Myocyte (in vitro differentiated cells): Measurements from ENCODE around the gene TM4SF5. TPM values are rescaled to one million over a fixed set of nuclear protein-coding genes. Genes with fewer than 3 reads are reported as not detected.
A peak's percentile ranks its signal among the peaks of the same experiment; 100 is the strongest.

Experiments
- DNase-seq: peaks from one replicate; pipeline ENCODE4 v3.0.0-alpha.2; 2012; ENCODE audit warnings: low read depth
- polyA plus RNA-seq: library from polyadenylated mRNA; unstranded; fragments of >200 nt; gene quantifications from one replicate; pipeline ENCODE4 v1.2.1, GENCODE V29; 2012; ENCODE audit warnings: missing spikeins
- total RNA-seq: library from RNA; depleted of rRNA; stranded (reverse); fragments of >200 nt; gene quantifications from 2 replicates; pipeline ENCODE4 v1.2.3, GENCODE V29; 2014

TM4SF5 gene, protein sequence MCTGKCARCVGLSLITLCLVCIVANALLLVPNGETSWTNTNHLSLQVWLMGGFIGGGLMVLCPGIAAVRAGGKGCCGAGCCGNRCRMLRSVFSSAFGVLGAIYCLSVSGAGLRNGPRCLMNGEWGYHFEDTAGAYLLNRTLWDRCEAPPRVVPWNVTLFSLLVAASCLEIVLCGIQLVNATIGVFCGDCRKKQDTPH
- total RNA-seq = not detected in 2 replicates
- polyA plus RNA-seq = not detected

GRCh38 chr17:4771519-4772234 is at the start of gene TM4SF5:
Gene TM4SF5, plus strand, starts transcription at chr17:4771886. Its CDS starts 37 bp downstream, at chr17:4771923.
- no peak for DNase-seq

DNA sequence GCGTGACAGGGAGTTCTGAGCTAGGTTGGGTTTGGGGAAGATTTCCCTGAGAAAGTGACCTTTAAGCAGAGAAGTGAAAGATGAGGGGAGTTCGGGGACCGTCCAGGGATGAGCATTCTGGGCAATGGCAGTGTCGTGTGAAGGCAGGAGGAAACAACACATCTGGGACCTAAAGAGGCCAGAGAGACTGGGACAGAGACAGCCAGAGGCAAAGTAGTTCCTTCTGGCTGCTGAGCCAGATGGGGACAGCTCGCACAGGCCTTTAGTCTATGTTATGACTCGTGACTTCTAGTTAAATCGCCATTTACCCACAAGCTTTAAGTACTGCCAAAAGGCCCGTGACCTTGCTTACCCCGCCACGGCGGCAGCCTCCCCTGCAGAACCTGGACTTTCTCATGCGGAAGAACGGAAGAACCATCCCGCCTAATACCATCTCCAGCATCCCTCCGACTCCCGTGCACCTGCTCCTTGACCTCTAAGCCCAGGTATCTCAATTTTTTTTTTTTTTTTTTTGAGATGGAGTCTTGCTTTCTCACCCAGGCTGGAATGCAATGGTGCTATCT is 48.9 kb upstream of the TM4SF5 start:
- no peak for DNase-seq

GRCh38 chr17:4724650-4725049 is 47.0 kb upstream of the TM4SF5 start:
- no peak for DNase-seq

DNA sequence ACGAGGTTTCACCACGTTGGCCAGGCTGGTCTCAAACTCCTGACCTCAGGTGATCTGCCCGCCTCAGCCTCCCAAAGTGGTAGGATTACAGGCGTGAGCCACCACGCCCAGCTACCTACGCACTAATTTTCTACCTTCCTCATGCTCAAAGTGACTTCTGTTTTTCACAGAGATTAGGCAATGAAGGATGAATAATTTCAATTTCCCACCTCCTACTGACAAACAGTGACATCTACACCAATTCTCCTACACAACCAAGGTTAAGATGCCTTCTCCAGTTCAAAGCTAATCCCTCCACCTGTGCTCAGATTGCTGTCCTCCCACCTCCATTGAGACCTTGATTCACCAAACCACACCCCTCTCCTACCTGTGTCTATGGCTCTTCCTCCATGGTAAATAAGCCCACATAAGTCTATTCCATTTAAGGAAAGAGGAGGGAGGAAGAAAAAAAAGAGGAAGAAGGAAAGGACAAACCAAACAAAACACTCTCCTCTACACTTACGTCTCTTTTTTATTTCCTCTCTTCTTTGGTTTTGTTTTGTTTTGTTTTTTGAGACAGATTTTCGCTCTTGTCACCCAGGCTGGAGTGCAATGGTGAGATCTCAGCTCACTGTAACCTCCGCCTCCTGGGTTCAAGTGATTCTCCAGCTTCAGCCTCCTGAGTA is 45.9 kb upstream of the TM4SF5 start:
- DNase-seq = no peak

DNA sequence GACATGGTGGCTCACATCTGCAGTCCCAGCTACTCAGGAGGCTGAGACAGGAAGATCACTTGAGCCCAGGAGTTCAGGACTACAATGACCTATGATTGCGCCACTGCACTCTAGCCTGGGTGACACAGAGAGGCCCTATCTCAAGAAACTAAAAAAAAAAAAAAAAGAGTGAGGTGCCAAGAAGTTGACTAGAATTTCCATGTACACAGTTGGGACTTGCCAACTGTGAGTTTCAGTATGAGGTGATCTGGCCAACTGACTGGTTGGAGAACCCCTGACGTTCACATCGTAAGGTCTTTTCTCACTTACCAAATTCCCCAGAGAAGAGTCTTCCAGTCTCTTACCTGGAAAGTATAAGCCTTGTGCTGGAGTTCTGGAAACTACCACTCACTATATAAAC is 43.6 kb upstream of the TM4SF5 start:
- DNase-seq = no peak

GRCh38 chr17:4733073-4733531 is 38.6 kb upstream of the TM4SF5 start:
- no peak for DNase-seq

DNA sequence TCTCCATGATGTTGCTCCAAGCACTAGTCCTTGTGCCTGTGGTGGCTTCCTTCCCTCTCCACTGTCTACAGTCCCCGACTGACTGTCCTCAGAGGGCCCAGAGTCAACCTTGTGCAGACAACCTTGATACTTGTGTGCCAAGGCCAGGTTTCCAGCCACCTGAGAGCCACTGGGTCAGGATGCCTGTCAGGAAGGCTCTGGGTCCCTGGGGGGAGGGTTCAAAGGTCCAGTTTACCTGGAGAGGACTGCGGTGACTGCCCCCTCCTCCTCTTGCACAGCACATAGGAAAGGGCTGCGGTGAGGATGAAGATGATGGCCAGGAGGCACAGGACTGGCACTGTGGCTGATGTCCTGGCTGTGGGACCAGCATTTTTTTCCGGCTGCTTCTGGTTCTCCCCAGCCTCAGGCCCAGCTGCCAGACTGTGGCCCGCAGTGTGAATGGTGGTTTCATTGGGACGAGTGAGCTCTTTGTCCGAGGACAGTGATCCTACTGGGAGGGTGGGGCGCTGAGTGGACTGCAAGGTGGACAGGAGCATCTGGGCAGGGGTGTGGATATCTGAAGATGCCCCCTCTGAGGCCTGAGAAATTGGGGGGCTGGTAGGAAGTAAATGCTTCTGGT is 36.7 kb upstream of the TM4SF5 start:
- no peak for DNase-seq

DNA sequence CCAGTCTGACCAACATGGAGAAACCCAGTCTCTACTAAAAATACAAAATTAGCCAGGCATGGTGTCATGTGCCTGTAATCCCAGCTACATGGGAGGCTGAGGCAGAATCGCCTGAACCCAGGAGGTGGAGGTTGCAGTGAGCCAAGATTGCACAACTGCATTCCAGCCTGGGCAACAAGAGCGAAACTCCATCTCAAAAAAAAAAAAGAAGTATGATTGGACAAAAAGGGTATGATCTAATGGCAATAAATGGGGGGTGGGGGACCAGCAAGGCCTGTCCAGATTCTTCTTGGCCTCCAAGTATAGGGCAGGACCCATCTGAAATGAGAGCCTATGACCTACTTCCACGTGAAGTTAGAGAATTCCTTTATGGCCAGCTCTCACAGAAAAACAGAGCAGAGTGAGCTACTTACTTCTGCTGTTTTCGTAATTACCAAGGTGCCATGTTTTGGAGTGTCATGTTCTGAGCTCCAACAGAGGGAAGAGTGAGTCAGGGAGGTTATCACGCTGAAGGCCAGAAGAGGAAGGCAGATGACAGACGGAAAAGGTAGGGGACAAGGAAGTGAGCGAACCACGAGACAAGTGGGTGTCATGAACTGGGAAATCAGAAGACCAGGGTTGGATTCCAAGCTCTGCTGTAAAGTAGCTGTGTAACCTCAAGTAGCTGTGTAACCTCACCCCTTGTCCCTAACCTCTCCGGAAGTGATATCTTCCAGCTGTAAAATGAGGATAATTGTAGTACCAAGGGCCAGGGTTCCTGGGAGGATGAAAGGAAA is 35.6 kb upstream of the TM4SF5 start:
- no peak for DNase-seq

DNA sequence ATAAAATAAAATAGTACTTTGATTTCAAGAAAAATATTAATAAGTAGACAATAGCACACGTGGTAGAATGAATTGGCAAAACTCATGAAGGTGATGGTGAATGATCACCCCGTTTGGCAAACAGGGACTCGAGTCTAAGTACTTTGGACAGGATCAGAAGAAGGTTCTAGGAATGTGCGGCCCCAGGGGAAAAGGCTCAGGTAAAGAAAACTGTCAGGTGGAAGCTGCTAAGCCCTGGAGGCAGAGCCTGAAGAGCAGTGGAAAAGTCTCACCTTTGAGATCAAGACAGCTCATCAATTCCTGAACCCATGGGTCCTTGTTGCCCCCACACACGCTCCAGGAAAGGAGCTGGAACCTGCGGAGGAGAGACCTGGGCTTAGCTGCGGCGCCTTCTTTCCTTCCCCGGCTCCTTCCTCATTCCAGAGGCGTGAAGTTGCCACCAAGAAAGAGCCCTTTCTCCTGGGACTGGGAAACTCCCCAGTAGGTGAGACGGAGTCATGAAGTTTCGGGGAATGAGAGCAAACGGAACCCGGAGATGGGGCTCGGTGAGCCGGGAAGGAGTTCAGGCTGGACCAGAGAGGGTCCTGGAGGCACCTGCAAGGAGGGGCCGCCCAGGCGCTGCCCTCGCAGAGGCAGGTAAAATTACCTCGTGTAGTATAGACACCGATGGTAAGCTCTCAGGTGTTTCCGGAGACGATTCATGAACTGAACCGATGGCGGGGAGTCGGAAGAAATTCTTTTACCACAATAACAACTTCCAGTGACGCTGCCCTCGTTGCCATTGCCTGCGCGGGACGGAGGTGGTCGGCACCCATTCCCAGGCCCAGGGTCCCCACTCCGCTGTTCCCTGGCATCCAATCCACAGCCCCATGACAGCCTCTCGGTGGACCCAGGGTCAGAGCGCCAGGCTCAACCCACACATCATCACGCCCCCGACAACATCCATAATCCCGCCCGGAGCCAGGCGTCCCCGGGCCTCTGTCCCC is 33.3 kb upstream of the TM4SF5 start:
- DNase-seq = no peak

- DNase-seq = peak; percentile 17
Measured at GRCh38 chr17:4739122-4740024, 32.3 kb upstream of the TM4SF5 start, which contains the start of the genes CXCL16 and ZMYND15. Gene CXCL16, minus strand, starts transcription at chr17:4739928. Its CDS starts 589 bp downstream, at chr17:4739339. Gene ZMYND15, plus strand, starts transcription at chr17:4739833. Its CDS starts 716 bp downstream, at chr17:4740549.

DNA sequence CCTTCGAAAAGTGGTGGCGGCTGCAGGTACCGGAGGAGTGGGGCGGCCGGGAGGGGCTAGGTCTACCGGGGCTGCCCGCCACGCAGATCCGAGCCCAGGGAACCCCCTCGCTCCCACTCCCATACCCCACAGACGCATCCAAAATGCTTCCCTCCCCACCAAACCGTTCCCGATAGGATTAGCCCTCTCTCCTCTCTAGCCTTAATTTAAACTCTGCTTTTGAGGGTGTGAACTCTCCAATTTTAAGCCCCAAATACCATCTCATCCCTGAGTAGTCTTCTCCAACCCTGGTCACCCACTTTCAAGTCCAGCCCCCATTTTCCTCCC is 31.7 kb upstream of the TM4SF5 start:
- DNase-seq = no peak

GRCh38 chr17:4740584-4740983 is 31.1 kb upstream of the TM4SF5 start:
- no peak for DNase-seq

GRCh38 chr17:4741544-4741943 is 30.1 kb upstream of the TM4SF5 start:
- no peak for DNase-seq

DNA sequence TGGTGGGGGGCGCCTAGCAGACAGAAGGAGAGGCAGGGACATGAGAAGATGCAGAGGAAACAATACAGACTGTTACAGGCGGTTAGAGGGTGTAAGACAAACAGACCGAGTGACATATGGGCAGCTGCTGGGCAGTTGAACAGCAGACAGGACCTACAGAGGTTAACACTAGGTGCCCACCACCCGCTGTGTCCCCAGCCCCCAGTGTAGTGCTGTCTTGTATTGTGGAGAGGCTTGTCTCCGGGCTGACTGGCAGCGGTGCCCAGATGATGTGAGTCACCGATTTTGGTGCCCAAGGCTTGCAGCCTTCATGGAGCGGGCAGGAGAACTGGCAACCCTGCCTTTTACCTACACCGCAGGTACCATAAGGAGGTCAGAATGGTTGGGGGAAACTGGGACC is 29.6 kb upstream of the TM4SF5 start:
- DNase-seq = no peak

DNA sequence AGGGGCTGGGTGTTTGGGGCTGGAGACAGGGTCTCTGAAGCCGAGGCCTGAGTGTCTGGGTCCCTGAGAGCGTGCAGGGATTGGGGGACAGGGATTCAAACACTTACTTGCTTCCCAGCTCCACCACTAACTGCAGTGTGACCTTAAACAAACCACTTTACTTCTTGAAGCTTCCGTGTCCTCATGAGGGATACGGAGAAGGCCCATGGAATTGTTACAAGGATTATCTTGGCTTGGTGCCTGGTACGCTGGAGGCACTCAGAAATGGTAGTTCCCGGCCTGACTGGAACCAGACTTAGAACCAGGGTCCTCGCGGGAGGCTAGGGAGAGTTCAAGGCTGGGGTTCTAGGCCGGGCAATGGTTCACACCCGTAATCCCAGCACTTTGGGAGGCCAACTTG is 29.1 kb upstream of the TM4SF5 start:
- DNase-seq = no peak

- DNase-seq = no peak
Measured at GRCh38 chr17:4743216-4743615, 28.5 kb upstream of the TM4SF5 start.

- no peak for DNase-seq
Measured at GRCh38 chr17:4743898-4744297, 27.8 kb upstream of the TM4SF5 start.
